Type B pancreatic cell (in vitro differentiated cells): ENCODE measurements around the gene PMP22. TPM values are rescaled to one million over a fixed set of nuclear protein-coding genes. Genes with fewer than 3 reads are reported as not detected.
"Not testable (repeated sequence)": the region's sequence is repeated elsewhere in the genome, so short reads cannot be mapped to it uniquely, and the experiment has no call there.

ENCODE experiments used
- DNase-seq: peaks from one replicate; pipeline ENCODE4 v3.0.0; 2021; ENCODE audit warnings: mixed read lengths; ENCODE audit not compliant: unreplicated experiment; ENCODE audit errors: extremely low spot score
- H3K27ac Mint-ChIP-seq: 2 replicates; pipeline ENCODE4 v1.8.0; 2021; ENCODE audit warnings: mild to moderate bottlenecking, mixed read lengths
- H3K27me3 Mint-ChIP-seq: 2 replicates; pipeline ENCODE4 v1.8.0; 2021; ENCODE audit warnings: mixed read lengths
- H3K36me3 Mint-ChIP-seq: 2 replicates; pipeline ENCODE4 v1.8.0; 2021; ENCODE audit warnings: mixed read lengths
- H3K4me1 Mint-ChIP-seq: one replicate; pipeline ENCODE4 v1.8.0; 2021; ENCODE audit warnings: mixed read lengths; ENCODE audit not compliant: unreplicated experiment
- H3K4me3 Mint-ChIP-seq: 2 replicates; pipeline ENCODE4 v1.8.0; 2021; ENCODE audit warnings: mild to moderate bottlenecking, mixed read lengths
- H3K9me3 Mint-ChIP-seq: 2 replicates; pipeline ENCODE4 v1.8.0; 2021; ENCODE audit warnings: mixed read lengths
- total RNA-seq: library from RNA; stranded (reverse); gene quantifications from 2 replicates; pipeline ENCODE4 v1.2.1, GENCODE V29; 2021; ENCODE audit warnings: low replicate concordance
- TF ChIP-seq, protein P1 (sequence below): fragments of 200-600 bp; sonication (generic); conservative IDR thresholded peaks from 2 replicates; pipeline ENCODE4 v1.5.0; 2021; ENCODE audit warnings: antibody characterized with exemption, mild to moderate bottlenecking

PMP22 gene
- total RNA-seq, 1 donor from 2014 or later: 16.2 TPM

DNA sequence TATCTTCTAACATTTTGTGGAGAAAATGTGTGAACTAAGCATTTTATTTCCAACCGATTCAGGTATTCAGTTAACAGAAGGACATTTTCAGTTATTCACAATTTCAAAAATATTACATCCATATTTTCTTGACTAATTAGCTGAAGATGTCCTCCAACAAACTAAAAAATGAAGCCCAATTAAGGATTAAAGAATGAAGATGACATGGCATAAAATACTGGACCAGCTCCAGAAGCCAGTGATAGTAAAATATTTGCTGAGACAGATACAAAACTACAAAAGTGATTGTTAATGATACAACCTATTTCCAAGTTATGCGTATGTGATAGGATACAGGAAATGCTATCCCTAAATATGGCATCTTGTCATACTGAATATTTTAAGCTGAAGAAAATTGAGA is 48.6 kb downstream of the PMP22 start:
- TF ChIP-seq, protein P1, sequence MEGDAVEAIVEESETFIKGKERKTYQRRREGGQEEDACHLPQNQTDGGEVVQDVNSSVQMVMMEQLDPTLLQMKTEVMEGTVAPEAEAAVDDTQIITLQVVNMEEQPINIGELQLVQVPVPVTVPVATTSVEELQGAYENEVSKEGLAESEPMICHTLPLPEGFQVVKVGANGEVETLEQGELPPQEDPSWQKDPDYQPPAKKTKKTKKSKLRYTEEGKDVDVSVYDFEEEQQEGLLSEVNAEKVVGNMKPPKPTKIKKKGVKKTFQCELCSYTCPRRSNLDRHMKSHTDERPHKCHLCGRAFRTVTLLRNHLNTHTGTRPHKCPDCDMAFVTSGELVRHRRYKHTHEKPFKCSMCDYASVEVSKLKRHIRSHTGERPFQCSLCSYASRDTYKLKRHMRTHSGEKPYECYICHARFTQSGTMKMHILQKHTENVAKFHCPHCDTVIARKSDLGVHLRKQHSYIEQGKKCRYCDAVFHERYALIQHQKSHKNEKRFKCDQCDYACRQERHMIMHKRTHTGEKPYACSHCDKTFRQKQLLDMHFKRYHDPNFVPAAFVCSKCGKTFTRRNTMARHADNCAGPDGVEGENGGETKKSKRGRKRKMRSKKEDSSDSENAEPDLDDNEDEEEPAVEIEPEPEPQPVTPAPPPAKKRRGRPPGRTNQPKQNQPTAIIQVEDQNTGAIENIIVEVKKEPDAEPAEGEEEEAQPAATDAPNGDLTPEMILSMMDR: no peak
- Mint-ChIP-seq H3K36me3 (no peaks in the 10 kb centered on the region), H3K27ac (no peak overlapping the region), H3K9me3 (no peaks in the 10 kb centered on the region), H3K4me1 (no peaks in the 10 kb centered on the region), H3K27me3 (no peaks in the 10 kb centered on the region), H3K4me3 (no peak overlapping the region)
- DNase-seq: no peak

DNA sequence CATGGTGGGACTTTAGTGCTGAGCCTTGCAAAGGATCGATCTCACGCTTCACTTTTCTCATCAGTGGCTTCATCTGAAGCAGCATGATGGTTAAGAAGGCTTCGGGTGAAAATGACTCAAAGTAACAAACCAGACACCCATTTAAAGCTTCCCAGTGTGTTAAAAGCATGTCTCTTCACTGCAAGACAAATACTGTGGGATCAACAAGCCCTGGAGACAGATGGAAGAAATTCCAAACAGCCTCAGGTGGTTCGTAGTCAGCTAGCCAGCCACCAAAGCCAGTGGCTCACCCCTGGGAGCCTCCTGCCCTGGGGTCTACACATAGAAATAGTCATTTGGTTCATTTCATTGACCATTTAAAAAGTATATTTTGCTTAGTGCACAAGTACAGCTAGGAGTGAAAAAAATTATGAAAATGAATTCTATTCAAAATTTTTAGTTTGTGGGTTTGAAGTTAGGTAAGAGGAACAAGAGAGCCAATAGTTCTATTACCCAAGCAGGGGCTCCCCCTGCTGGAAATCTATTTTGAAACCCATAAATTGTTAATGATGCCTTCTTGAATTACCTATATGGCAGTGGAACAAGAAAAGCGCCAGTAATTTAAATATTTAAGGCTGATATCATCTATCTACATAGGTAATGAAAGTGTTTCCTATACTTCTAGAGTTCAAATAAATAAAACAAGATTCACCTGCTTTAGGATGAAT is 51.6 kb downstream of the PMP22 start:
- H3K4me3 Mint-ChIP-seq: no peak overlapping the region
- TF ChIP-seq, protein P1: peak; percentile 76
- H3K9me3 Mint-ChIP-seq: peaks cover 4% of the 10 kb centered on the region
- H3K36me3 Mint-ChIP-seq: no peaks in the 10 kb centered on the region
- H3K27ac Mint-ChIP-seq: no peak overlapping the region
- peaks cover 3% of the 10 kb centered on the region for H3K27me3 Mint-ChIP-seq
- no peaks in the 10 kb centered on the region for H3K4me1 Mint-ChIP-seq
- DNase-seq: no peak

DNA sequence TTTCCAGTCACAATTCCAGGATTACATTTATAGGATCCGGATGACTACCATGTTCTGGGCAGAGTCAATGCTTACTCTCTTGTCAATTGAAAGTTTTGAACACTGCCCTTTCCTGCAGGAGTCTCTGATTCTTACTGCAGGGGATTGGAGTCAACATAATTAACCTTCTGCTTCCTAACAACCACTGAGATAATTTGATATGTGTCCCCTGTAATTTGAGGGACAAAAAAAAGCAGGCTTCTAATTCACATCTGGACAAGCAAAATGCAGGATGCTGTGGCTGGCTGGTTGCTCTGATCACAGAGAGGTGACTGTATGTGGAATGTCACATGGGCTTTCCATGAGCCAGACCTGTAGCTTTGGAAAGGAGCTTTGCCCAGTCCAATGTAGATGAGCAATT is 54.9 kb downstream of the PMP22 start:
- Mint-ChIP-seq H3K4me3 (no peak overlapping the region), H3K27ac (no peak overlapping the region), H3K4me1 (no peaks in the 10 kb centered on the region), H3K9me3 (peaks cover 10% of the 10 kb centered on the region), H3K36me3 (no peaks in the 10 kb centered on the region), H3K27me3 (peaks cover 9% of the 10 kb centered on the region)
- TF ChIP-seq, protein P1: no peak
- DNase-seq: no peak

DNA sequence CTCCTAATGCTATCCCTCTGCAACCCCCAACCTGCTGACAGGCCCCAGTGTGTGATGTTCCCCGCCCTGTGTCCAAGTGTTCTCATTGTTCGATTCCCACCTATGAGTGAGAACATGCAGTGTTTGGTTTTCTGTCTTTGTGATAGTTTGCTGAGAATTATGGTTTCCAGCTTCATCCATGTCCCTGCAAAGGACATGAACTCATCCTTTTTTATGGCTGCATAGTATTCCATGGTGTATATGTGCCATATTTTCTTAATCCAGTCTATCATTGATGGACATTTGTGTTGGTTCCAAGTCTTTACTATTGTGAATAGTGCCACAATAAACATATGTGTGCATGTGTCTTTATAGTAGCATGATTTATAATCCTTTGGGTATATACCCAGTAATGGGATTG is 62.1 kb downstream of the PMP22 start:
- H3K36me3 Mint-ChIP-seq, H3K4me1 Mint-ChIP-seq, H3K4me3 Mint-ChIP-seq, H3K27ac Mint-ChIP-seq, DNase-seq: not testable (repeated sequence)
- H3K9me3 Mint-ChIP-seq: peaks cover 11% of the 10 kb centered on the region
- H3K27me3 Mint-ChIP-seq: peaks cover 12% of the 10 kb centered on the region

DNA sequence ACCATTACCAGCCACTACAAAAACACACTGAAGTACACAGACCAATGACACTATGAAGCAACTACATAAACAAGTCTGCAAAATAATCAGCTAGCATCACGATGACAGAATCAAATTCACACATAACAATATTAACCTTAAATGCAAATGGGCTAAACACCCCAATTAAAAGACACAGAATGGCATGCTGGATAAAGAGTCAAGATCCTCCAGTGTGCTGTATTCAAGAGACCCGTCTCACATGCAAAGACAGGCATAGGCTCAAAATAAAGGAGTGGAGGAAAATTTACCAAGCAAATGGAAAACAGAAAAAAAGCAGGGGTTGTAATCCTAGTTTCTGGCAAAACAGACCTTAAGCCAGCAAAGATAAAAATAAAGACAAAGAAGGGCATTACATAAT is 64.6 kb downstream of the PMP22 start:
- peaks cover 11% of the 10 kb centered on the region for H3K27me3 Mint-ChIP-seq
- H3K9me3 Mint-ChIP-seq, H3K27ac Mint-ChIP-seq, DNase-seq, H3K4me3 Mint-ChIP-seq, H3K36me3 Mint-ChIP-seq, H3K4me1 Mint-ChIP-seq: not testable (repeated sequence)

DNA sequence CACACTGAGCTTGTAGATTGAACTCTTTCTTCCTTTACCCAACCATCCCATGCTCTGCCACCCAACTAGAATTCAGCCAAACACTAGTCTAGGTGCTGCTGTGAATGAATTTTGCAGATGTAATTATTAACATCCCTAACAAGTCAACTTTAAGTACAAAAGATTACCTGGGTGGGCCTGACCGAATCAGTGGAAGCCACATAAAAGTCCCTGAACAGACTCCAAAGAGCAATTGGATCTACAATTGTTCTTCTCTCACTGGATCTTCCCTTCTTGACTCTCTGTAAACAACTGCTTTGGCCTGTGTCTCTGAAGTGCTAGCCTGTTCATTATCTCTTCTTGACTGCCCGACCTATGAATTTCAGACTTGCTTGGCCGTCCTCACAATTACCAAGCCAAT is 67.9 kb downstream of the PMP22 start:
- Mint-ChIP-seq H3K27ac (no peak overlapping the region), H3K4me1 (peaks cover 9% of the 10 kb centered on the region), H3K27me3 (peaks cover 10% of the 10 kb centered on the region), H3K4me3 (no peak overlapping the region), H3K9me3 (peaks cover 6% of the 10 kb centered on the region), H3K36me3 (peaks cover 5% of the 10 kb centered on the region)
- TF ChIP-seq, protein P1: no peak
- DNase-seq: no peak

DNA sequence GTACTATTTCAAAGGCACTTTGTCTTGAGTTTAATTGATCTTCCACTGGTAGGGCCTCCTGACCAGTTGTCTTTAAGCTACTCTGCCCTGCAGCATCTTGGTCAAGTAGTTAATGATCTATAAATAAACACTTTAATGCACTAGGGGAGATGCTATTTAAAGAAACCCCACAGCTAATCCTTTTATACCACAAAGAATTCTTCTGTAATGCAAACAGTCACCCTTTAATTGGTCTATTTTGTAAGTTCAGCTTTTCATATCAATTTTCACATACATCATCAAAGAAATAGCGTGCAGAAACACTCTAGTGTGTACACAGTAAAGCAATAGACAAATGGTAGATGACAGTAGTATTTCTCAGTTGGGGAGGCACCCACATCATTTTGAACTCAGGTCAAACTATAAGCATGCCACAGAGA is 70.3 kb downstream of the PMP22 start:
- Mint-ChIP-seq H3K9me3 (peaks cover 4% of the 10 kb centered on the region), H3K27ac (no peak overlapping the region), H3K27me3 (peaks cover 8% of the 10 kb centered on the region), H3K4me3 (no peak overlapping the region), H3K4me1 (peaks cover 9% of the 10 kb centered on the region), H3K36me3 (peaks cover 4% of the 10 kb centered on the region)
- TF ChIP-seq, protein P1: no peak
- DNase-seq: no peak
